Smooth muscle cell (in vitro differentiated cells): ENCODE measurements around the gene HCN4. TPM values are rescaled to one million over a fixed set of nuclear protein-coding genes. Genes with fewer than 3 reads are reported as not detected.

Experiments
- DNase-seq: peaks from one replicate; lab custom pipeline; 2025; ENCODE audit not compliant: unreplicated experiment; lab: John Stamatoyannopoulos, UW
- H2AFZ ChIP-seq: fragments of 200-600 bp; sonication (generic); 2 replicates; pipeline ENCODE4 v1.6.0; 2016; ENCODE audit warnings: antibody characterized with exemption, low read depth, mild to moderate bottlenecking
- H3F3A ChIP-seq: fragments of 200-600 bp; sonication (generic); 2 replicates; pipeline ENCODE4 v1.6.0; 2017; ENCODE audit warnings: antibody characterized with exemption, low read depth
- H3K27ac ChIP-seq: fragments of 200-600 bp; sonication (generic); 2 replicates; pipeline ENCODE4 v1.5.1; 2016; ENCODE audit warnings: low read depth, mild to moderate bottlenecking
- H3K27me3 ChIP-seq: fragments of 200-600 bp; sonication (generic); 2 replicates; pipeline ENCODE4 v1.6.1; 2016; ENCODE audit warnings: low read depth, mild to moderate bottlenecking
- H3K36me3 ChIP-seq: fragments of 200-600 bp; sonication (generic); 2 replicates; pipeline ENCODE4 v1.5.1; 2016; ENCODE audit warnings: low read depth
- H3K4me1 ChIP-seq: fragments of 200-600 bp; sonication (generic); 2 replicates; pipeline ENCODE4 v1.5.1; 2016; ENCODE audit warnings: low read depth
- H3K4me2 ChIP-seq: fragments of 200-600 bp; sonication (generic); 2 replicates; pipeline ENCODE4 v1.6.0; 2016; ENCODE audit warnings: mild to moderate bottlenecking
- H3K4me3 ChIP-seq: fragments of 200-600 bp; sonication (generic); 2 replicates; pipeline ENCODE4 v1.5.1; 2016; ENCODE audit warnings: mild to moderate bottlenecking
- H3K79me2 ChIP-seq: fragments of 200-600 bp; sonication (generic); 2 replicates; pipeline ENCODE4 v1.6.0; 2016; ENCODE audit warnings: low read depth, mild to moderate bottlenecking
- H3K9ac ChIP-seq: fragments of 200-600 bp; sonication (generic); 2 replicates; pipeline ENCODE4 v1.6.0; 2016; ENCODE audit warnings: low read depth
- H3K9me3 ChIP-seq: fragments of 200-600 bp; sonication (generic); replicated peaks from 2 replicates; pipeline ENCODE4 v1.5.1; 2016; ENCODE audit warnings: low read depth
- H4K20me1 ChIP-seq: fragments of 200-600 bp; sonication (generic); 2 replicates; pipeline ENCODE4 v1.6.0; 2016; ENCODE audit warnings: low read depth
- CTCF ChIP-seq: fragments of 200-600 bp; sonication (generic); IDR thresholded peaks from 2 replicates; pipeline ENCODE4 v1.5.1; 2017; ENCODE audit warnings: borderline replicate concordance, mild to moderate bottlenecking, antibody characterized with exemption; ENCODE audit not compliant: insufficient read depth, poor library complexity, severe bottlenecking
- WGBS: methylation state at CpG from one replicate; pipeline ENCODE4 v1.1.7; 2016; ENCODE audit warnings: low lambda C conversion rate; 5-methylcytosine and 5-hydroxymethylcytosine counted together
- polyA plus RNA-seq: library from polyadenylated mRNA; unstranded; fragments of >200 nt; fragmentation: Nextera tagmentation; extraction: Ambion mirVana; gene quantifications from 2 replicates; pipeline ENCODE4 v1.2.1, GENCODE V29; 2016
- total RNA-seq: library from RNA; depleted of rRNA; stranded (reverse); fragments of >200 nt; gene quantifications from 2 replicates; pipeline ENCODE4 v1.2.3, GENCODE V29; 2014

Gene HCN4
- total and polyA plus RNA-seq, 2 experiments from 2014 or later, result 0.07 TPM; not detected in 1

- no peak overlapping the region for H3K27ac ChIP-seq
- DNase-seq, result no peak
- H4K20me1 ChIP-seq, result no peaks in the 10 kb centered on the region
- H3K36me3 ChIP-seq, result no peaks in the 10 kb centered on the region
- WGBS, result 89% methylated on average over 9 of the region's 9 CpGs
- no peak overlapping the region for H3K4me2 ChIP-seq
- H2AFZ ChIP-seq, result no peak overlapping the region
- H3F3A ChIP-seq, result peaks cover 8% of the 10 kb centered on the region
- H3K79me2 ChIP-seq, result no peaks in the 10 kb centered on the region
- H3K4me3 ChIP-seq, result no peak overlapping the region
- TF ChIP-seq CTCF, result no peak
- no peaks in the 10 kb centered on the region for H3K9me3 ChIP-seq
- no peaks in the 10 kb centered on the region for H3K27me3 ChIP-seq
- peaks cover 5% of the 10 kb centered on the region for H3K4me1 ChIP-seq
- no peak overlapping the region for H3K9ac ChIP-seq
Measured at GRCh38 chr15:73383310-73384189, 14.8 kb upstream of the HCN4 start.

- WGBS, result 84% methylated on average over 7 of the region's 7 CpGs
- Histone ChIP-seq H3K4me2 (no peak overlapping the region), H2AFZ (no peak overlapping the region), H3K27ac (no peak overlapping the region), H3K9me3 (no peaks in the 10 kb centered on the region), H4K20me1 (no peaks in the 10 kb centered on the region), H3K36me3 (no peaks in the 10 kb centered on the region), H3K4me3 (no peak overlapping the region), H3F3A (no peaks in the 10 kb centered on the region), H3K79me2 (no peaks in the 10 kb centered on the region), H3K9ac (no peak overlapping the region), H3K4me1 (no peaks in the 10 kb centered on the region), H3K27me3 (no peaks in the 10 kb centered on the region)
- no peak for TF ChIP-seq CTCF
- no peak for DNase-seq
Measured at GRCh38 chr15:73382115-73382514, 13.4 kb upstream of the HCN4 start.

- H3K9me3 ChIP-seq, result no peaks in the 10 kb centered on the region
- H3K27ac ChIP-seq, result no peak overlapping the region
- no peaks in the 10 kb centered on the region for H3K79me2 ChIP-seq
- H3K27me3 ChIP-seq, result peaks cover 3% of the 10 kb centered on the region
- no peak overlapping the region for H3K9ac ChIP-seq
- H3K4me2 ChIP-seq, result no peak overlapping the region
- H3K4me1 ChIP-seq, result no peaks in the 10 kb centered on the region
- 92% methylated on average over 2 of the region's 2 CpGs for WGBS
- H3K4me3 ChIP-seq, result no peak overlapping the region
- H4K20me1 ChIP-seq, result no peaks in the 10 kb centered on the region
- no peaks in the 10 kb centered on the region for H3K36me3 ChIP-seq
- no peaks in the 10 kb centered on the region for H3F3A ChIP-seq
- DNase-seq, result no peak
- TF ChIP-seq CTCF, result no peak
- no peak overlapping the region for H2AFZ ChIP-seq
Measured at GRCh38 chr15:73380661-73381060, 11.9 kb upstream of the HCN4 start.

- peaks cover 5% of the 10 kb centered on the region for H3K27me3 ChIP-seq
- no peak overlapping the region for H3K4me3 ChIP-seq
- no peak overlapping the region for H3K4me2 ChIP-seq
- H3K36me3 ChIP-seq, result no peaks in the 10 kb centered on the region
- H3K79me2 ChIP-seq, result no peaks in the 10 kb centered on the region
- 79% methylated on average over 12 of the region's 12 CpGs for WGBS
- H3K9me3 ChIP-seq, result no peaks in the 10 kb centered on the region
- no peak for TF ChIP-seq CTCF
- no peak overlapping the region for H3K27ac ChIP-seq
- no peak overlapping the region for H3K9ac ChIP-seq
- no peak overlapping the region for H2AFZ ChIP-seq
- no peaks in the 10 kb centered on the region for H3F3A ChIP-seq
- DNase-seq, result no peak
- H3K4me1 ChIP-seq, result no peaks in the 10 kb centered on the region
- no peaks in the 10 kb centered on the region for H4K20me1 ChIP-seq
Measured at GRCh38 chr15:73378089-73378488, 9.3 kb upstream of the HCN4 start.
